CD1c-positive myeloid dendritic cell (primary cell): Measurements from ENCODE around the gene GPR26.
"Not testable (repeated sequence)": the region's sequence is repeated elsewhere in the genome, so short reads cannot be mapped to it uniquely, and the experiment has no call there.

Source experiments
- DNase-seq: peaks from one replicate; pipeline ENCODE4 v3.0.0-alpha.2; 2016; ENCODE audit errors: extremely low spot score

Gene GPR26

GRCh38 chr10:123706236-123706635 lies 40.1 kb downstream of the GPR26 start:
- DNase-seq, result no peak

DNA sequence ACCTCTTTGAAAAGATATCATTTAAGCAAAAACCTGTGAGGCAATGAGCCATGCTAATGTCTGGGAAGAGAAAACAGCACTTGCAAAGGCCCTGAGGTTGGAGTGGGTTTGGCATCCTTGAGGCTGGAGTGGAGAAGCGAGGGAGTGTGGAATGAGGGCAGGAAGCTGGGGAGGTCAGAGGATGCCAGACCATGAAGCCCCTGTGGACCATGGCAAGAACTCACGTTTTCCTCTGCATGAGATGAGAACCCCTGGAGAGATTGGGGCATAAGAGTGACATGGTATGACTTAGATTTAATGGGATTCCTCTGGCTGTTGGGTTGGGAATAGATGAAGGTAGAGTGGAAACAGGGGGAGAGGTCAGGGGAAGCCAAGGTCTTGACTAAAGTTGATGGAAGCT lies 49.4 kb downstream of the GPR26 start:
- DNase-seq, result no peak

- DNase-seq, result no peak
These were observed 51.2 kb downstream of the GPR26 start for GRCh38 chr10:123717336-123717735.

DNA sequence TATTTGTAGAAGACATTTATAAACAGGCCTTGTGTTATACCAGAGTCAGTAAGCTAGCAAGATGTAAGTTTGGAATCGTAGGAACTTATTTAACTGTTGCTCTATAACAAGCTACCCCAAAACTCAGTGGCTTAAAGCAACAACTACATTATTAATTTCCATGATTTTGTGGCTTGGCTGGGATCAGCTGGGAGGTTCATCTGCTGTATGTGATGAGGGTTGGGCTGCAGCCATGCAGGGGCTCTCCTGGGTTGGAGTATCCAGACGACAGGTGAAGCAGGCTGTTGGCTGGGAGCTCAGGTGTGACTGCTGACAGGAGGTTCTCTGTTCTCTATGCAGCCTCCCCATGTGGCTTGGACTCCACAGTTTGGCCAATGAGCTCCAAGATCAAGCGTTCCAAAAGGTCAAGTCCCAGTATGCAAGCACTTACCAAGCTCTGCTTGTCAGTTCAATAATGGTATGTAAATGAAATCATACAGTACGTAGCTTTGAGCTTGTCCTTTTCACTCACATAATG lies 52.4 kb downstream of the GPR26 start:
- no peak for DNase-seq

GRCh38 chr10:123720536-123720935 lies 54.4 kb downstream of the GPR26 start:
- no peak for DNase-seq

DNA sequence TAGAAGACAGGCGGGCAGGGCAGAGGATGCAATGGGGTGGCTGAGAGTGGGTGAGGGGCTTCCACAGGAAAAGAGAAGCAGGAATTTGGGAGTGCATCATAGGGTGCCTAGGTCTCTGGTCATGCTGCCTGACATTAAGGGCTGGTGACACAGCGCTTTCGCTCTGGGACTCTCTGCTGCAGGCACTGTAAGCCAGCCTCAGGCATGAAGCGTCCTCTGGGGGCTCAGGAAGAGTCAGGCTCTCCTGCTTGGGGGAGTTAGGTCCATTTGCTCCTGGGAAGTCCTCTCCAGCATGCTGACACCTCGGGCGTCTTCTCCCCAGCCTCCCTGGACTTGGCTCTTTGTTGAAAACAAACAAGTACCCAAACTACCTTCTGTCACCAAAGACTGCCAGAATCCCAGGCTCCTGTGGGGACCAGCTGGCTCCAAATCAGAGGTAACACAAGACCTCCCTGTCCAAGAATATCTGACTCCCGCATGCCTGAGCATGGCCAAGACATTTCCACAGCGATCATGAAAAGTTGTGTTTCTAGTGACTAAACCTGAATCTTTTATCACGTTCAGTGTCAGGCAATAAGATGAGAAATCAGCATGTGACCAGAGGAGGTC lies 55.4 kb downstream of the GPR26 start:
- DNase-seq, result no peak

GRCh38 chr10:123722351-123722750 lies 56.2 kb downstream of the GPR26 start:
- DNase-seq, result no peak

DNA sequence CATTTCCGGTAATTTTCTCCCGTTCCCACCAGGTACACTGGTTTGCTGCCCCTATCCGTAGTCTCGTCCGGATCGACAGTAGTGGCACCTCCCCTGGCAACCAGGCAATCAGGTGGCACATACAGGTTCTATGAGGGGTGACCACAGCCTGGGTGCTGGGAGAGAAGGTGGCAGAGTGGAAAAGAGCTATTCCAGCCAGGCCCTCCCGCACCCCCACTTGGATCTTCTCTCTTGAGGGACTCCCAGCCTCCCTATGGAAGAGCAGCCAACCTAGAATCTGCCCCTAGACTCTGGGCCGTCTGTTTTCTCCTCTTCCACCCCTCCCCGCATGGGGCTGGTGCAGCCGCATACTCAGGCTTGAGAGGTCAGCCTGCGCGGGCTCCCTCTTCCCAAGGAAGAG lies 58.6 kb downstream of the GPR26 start:
- DNase-seq, result no peak

GRCh38 chr10:123726381-123726780 lies 60.2 kb downstream of the GPR26 start:
- no peak for DNase-seq

- no peak for DNase-seq
These were observed 60.7 kb downstream of the GPR26 start for GRCh38 chr10:123726836-123727235.

DNA sequence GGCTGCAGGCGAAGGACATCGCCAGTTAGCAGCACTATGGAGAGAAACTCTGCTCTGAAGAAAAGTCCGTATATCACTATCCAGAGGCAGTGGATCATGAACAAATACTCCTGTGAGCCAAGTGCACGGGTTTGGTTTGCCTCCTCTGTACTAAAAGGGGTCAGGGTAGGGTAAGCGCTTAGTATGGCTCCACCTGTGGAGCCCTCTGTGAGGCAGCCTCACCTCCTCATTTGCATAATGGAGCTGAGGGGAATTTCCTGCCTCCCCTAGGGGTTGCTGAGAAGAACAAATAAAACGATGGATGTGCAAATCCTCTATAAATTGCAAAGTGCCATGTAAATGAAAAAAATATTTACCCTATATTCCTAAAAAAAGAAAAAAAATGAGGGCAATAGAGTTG lies 63.4 kb downstream of the GPR26 start:
- no peak for DNase-seq

- not testable (repeated sequence) for DNase-seq
These were observed 70.8 kb downstream of the GPR26 start for GRCh38 chr10:123736917-123737316.

- no peak for DNase-seq
These were observed 75.0 kb downstream of the GPR26 start for GRCh38 chr10:123741146-123741545.

GRCh38 chr10:123741711-123742110 lies 75.6 kb downstream of the GPR26 start:
- no peak for DNase-seq

- no peak for DNase-seq
These were observed 76.7 kb downstream of the GPR26 start for GRCh38 chr10:123742751-123743440.

GRCh38 chr10:123743441-123744223 lies 77.5 kb downstream of the GPR26 start:
- DNase-seq, result no peak

DNA sequence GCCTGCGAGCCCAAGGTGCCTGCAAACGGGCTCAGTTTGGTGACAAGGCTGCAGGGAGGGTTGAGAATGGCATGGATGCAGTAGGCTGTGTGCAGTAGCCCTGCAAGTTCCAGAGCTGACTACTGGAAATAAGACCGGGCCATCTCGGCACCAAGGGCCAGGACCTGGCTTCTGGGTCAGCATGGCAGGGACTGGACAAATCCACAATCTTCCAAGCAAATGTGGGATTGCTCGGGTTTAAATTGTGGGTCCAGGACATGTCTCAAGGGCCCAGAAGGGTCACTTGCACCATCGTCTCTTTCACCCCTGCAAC lies 78.0 kb downstream of the GPR26 start:
- no peak for DNase-seq
